Neural cell (in vitro differentiated cells): ENCODE measurements around the gene FGB. TPM values are rescaled to one million over a fixed set of nuclear protein-coding genes. Genes with fewer than 3 reads are reported as not detected.

Source experiments
- H2AFZ ChIP-seq: fragments of 200-600, 300-800 bp; sonication (generic), shearing (Covaris generic); 2 replicates; pipeline ENCODE4 v1.6.0; 2014; ENCODE audit warnings: low read depth, mild to moderate bottlenecking, antibody characterized with exemption, low read length, moderate library complexity
- H3F3A ChIP-seq: fragments of 200-600 bp; shearing (Covaris generic); 2 replicates; pipeline ENCODE4 v1.6.1; 2016; ENCODE audit warnings: mild to moderate bottlenecking, moderate library complexity, mixed read lengths, antibody characterized with exemption, low read length; ENCODE audit not compliant: insufficient read depth, poor library complexity, severe bottlenecking
- H3K27ac ChIP-seq: fragments of 200-600, 300-800 bp; sonication (generic), shearing (Covaris generic); 2 replicates; pipeline ENCODE4 v1.5.1; 2014; ENCODE audit warnings: mild to moderate bottlenecking, low read length, moderate library complexity
- H3K27me3 ChIP-seq: fragments of 300-800, 200-600 bp; sonication (generic), shearing (Covaris generic); 2 replicates; pipeline ENCODE4 v1.6.0; 2014; ENCODE audit warnings: mild to moderate bottlenecking, low read depth, low read length, moderate library complexity; ENCODE audit not compliant: insufficient read depth
- H3K36me3 ChIP-seq: fragments of 300-800, 200-600 bp; sonication (generic), shearing (Covaris generic); 2 replicates; pipeline ENCODE4 v1.5.1; 2014; ENCODE audit warnings: mild to moderate bottlenecking, antibody characterized with exemption, low read length, moderate library complexity; ENCODE audit not compliant: insufficient read depth
- H3K4me2 ChIP-seq: fragments of 300-800, 200-600 bp; sonication (generic), shearing (Covaris generic); 2 replicates; pipeline ENCODE4 v1.6.0; 2014; ENCODE audit warnings: mild to moderate bottlenecking, low read length
- H3K4me3 ChIP-seq: fragments of 300-800, 200-600 bp; sonication (generic), shearing (Covaris generic); 2 replicates; pipeline ENCODE4 v1.5.1; 2014; ENCODE audit warnings: mild to moderate bottlenecking, low read length, moderate library complexity
- H3K79me2 ChIP-seq: fragments of 200-600 bp; shearing (Covaris generic); replicated peaks from 2 replicates; pipeline ENCODE4 v1.6.0; 2014; ENCODE audit warnings: mild to moderate bottlenecking, low read length, moderate library complexity; ENCODE audit not compliant: insufficient read depth
- H3K9ac ChIP-seq: fragments of 300-800, 200-600 bp; sonication (generic), shearing (Covaris generic); 2 replicates; pipeline ENCODE4 v1.6.1; 2016; ENCODE audit warnings: mild to moderate bottlenecking, low read length, mixed read lengths
- H3K9me2 ChIP-seq: fragments of 200-600 bp; shearing (Covaris generic); 2 replicates; pipeline ENCODE4 v1.6.1; 2016; ENCODE audit warnings: mild to moderate bottlenecking, low read length, mixed read lengths; ENCODE audit not compliant: insufficient read depth
- H3K9me3 ChIP-seq: fragments of 200-600, 300-800 bp; sonication (generic), shearing (Covaris generic); 2 replicates; pipeline ENCODE4 v1.6.1; 2016; ENCODE audit warnings: mild to moderate bottlenecking, mixed run types, low read length, moderate library complexity, mixed read lengths
- H4K20me1 ChIP-seq: fragments of 200-600 bp; shearing (Covaris generic); 2 replicates; pipeline ENCODE4 v1.6.1; 2016; ENCODE audit warnings: mild to moderate bottlenecking, mixed run types; ENCODE audit not compliant: insufficient read depth
- EP300 ChIP-seq: fragments of 450-650 bp; conservative IDR thresholded peaks from 2 replicates; pipeline ENCODE4 v1.6.1; 2014; ENCODE audit warnings: antibody characterized with exemption, mild to moderate bottlenecking, moderate library complexity; ENCODE audit not compliant: poor library complexity, severe bottlenecking
- EZH2 ChIP-seq: fragments of 200-600, 300-800 bp; shearing (Covaris generic), sonication (generic); IDR thresholded peaks from 2 replicates; pipeline ENCODE4 v1.6.1; 2014; ENCODE audit warnings: antibody characterized with exemption, low read length, borderline replicate concordance, mild to moderate bottlenecking; ENCODE audit not compliant: insufficient read depth, poor library complexity, severe bottlenecking
- MXI1 ChIP-seq: fragments of 450-650 bp; conservative IDR thresholded peaks from 2 replicates; pipeline ENCODE4 v1.6.1; 2014; ENCODE audit warnings: antibody characterized with exemption, mild to moderate bottlenecking; ENCODE audit not compliant: poor library complexity, severe bottlenecking
- POLR2AphosphoS5 ChIP-seq: IDR thresholded peaks from 2 replicates; pipeline ENCODE4 v1.6.1; 2012
- RAD21 ChIP-seq: fragments of 450-650 bp; conservative IDR thresholded peaks from 2 replicates; pipeline ENCODE4 v1.6.1; 2014; ENCODE audit warnings: antibody characterized with exemption, mild to moderate bottlenecking, moderate library complexity
- SMC3 ChIP-seq: fragments of 450-650 bp; conservative IDR thresholded peaks from 2 replicates; pipeline ENCODE4 v1.6.1; 2014; ENCODE audit warnings: antibody characterized with exemption, mild to moderate bottlenecking, moderate library complexity; ENCODE audit not compliant: poor library complexity
- TAF1 ChIP-seq: IDR thresholded peaks from 2 replicates; pipeline ENCODE4 v1.6.1; 2012; ENCODE audit warnings: low read depth
- polyA plus RNA-seq: library from polyadenylated mRNA; depleted of rRNA; stranded (reverse); fragments of >200 nt; gene quantifications from 2 replicates; pipeline ENCODE4 v1.2.3, GENCODE V29; 2014
- TF ChIP-seq, protein P1 (sequence below): IDR thresholded peaks from 2 replicates; pipeline ENCODE4 v1.6.1; 2012; ENCODE audit warnings: borderline replicate concordance
- TF ChIP-seq, protein P2 (sequence below): fragments of 450-650 bp; IDR thresholded peaks from 2 replicates; pipeline ENCODE4 v1.5.1; 2014; ENCODE audit warnings: antibody characterized with exemption, mild to moderate bottlenecking, moderate library complexity; ENCODE audit not compliant: poor library complexity, severe bottlenecking

Gene FGB
- polyA plus RNA-seq, 1 donor from 2014 or later = not detected

DNA sequence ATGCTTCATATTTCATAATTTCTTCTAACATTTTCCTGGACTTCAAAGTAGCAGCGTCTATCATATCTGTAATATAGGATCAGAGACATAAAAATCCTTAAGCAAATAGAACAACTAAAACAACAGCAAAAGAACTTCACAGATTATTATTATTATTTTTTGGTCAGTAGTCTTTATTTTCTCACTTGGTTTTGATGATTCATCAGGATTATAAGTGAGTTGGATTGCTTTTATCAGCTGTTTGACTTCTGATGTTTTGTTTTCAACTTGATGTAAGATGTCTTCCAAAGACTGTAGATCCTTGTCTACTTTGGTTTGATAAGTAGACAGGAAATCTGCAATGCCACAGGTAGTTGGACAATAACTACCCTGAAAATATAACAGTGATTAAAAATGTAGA, 49.0 kb downstream of the FGB start:
- Histone ChIP-seq H3K79me2 (no peaks in the 10 kb centered on the region), H3K4me3 (no peak overlapping the region), H3K27ac (no peak overlapping the region), H3K27me3 (no peaks in the 10 kb centered on the region), H3F3A (no peaks in the 10 kb centered on the region), H3K9me2 (no peaks in the 10 kb centered on the region), H3K9me3 (no peaks in the 10 kb centered on the region), H3K9ac (no peak overlapping the region), H3K36me3 (no peaks in the 10 kb centered on the region), H3K4me2 (no peak overlapping the region), H2AFZ (no peak overlapping the region), H4K20me1 (no peaks in the 10 kb centered on the region)
- TF ChIP-seq, protein P1, sequence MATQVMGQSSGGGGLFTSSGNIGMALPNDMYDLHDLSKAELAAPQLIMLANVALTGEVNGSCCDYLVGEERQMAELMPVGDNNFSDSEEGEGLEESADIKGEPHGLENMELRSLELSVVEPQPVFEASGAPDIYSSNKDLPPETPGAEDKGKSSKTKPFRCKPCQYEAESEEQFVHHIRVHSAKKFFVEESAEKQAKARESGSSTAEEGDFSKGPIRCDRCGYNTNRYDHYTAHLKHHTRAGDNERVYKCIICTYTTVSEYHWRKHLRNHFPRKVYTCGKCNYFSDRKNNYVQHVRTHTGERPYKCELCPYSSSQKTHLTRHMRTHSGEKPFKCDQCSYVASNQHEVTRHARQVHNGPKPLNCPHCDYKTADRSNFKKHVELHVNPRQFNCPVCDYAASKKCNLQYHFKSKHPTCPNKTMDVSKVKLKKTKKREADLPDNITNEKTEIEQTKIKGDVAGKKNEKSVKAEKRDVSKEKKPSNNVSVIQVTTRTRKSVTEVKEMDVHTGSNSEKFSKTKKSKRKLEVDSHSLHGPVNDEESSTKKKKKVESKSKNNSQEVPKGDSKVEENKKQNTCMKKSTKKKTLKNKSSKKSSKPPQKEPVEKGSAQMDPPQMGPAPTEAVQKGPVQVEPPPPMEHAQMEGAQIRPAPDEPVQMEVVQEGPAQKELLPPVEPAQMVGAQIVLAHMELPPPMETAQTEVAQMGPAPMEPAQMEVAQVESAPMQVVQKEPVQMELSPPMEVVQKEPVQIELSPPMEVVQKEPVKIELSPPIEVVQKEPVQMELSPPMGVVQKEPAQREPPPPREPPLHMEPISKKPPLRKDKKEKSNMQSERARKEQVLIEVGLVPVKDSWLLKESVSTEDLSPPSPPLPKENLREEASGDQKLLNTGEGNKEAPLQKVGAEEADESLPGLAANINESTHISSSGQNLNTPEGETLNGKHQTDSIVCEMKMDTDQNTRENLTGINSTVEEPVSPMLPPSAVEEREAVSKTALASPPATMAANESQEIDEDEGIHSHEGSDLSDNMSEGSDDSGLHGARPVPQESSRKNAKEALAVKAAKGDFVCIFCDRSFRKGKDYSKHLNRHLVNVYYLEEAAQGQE = no peak
- TF ChIP-seq EP300 (no peak), EZH2 (no peak), MXI1 (no peak), POLR2AphosphoS5 (no peak), SMC3 (no peak), RAD21 (no peak), TAF1 (no peak)
- TF ChIP-seq, protein P2, sequence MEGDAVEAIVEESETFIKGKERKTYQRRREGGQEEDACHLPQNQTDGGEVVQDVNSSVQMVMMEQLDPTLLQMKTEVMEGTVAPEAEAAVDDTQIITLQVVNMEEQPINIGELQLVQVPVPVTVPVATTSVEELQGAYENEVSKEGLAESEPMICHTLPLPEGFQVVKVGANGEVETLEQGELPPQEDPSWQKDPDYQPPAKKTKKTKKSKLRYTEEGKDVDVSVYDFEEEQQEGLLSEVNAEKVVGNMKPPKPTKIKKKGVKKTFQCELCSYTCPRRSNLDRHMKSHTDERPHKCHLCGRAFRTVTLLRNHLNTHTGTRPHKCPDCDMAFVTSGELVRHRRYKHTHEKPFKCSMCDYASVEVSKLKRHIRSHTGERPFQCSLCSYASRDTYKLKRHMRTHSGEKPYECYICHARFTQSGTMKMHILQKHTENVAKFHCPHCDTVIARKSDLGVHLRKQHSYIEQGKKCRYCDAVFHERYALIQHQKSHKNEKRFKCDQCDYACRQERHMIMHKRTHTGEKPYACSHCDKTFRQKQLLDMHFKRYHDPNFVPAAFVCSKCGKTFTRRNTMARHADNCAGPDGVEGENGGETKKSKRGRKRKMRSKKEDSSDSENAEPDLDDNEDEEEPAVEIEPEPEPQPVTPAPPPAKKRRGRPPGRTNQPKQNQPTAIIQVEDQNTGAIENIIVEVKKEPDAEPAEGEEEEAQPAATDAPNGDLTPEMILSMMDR = no peak

DNA sequence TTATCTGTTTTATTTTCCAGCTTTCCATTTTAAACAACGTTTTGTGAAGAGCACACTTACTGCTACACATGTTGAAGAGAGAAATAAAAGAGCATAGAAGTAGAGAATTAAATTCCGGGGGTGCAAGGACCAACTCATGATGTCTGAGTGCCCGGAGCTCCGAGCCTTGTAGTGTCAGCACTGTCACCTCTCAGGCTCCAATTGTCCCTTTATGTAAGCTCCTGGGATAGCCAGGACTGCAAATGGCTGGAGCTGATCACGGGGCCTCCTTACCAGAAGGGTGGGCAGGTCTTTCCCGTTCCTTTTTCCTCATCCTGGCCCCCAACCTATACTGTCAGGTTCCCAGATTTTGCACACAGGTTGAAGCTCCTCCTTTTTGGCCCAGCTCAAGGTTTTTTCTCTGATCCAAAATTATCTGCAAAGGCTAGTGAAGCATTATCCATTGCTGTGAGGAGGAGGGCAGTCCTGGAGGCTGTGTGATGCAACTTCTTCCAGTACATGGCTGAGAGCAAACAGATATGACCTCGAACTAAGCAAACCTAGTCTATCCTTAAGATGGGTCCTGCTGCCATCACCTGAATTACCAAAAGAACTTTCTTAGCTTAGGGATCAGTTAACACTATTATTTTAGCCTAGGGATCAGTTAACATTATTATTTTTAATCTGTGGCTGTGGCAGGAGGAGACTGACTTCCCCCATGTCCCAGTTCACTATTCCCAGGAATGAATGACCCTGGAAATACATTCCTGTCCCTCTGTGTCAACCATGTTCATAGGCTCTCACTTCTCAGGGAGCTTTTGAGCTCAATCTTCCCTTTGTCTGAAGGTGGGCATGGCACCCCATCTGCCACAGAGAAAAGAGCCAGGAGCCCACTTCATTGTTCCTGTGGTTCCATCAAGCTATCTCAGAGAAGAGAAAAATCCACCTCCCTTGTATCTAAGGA, 49.9 kb downstream of the FGB start, which contains the start of gene FGG:
FGG (minus strand) TSS at position 185 of the 943 bp plus-strand sequence; CDS start at position 138, 47 bp downstream.
- no peak within 1 kb of the TSS for H3K4me3 ChIP-seq
- TF ChIP-seq EP300 (no peak), SMC3 (no peak), EZH2 (no peak), RAD21 (no peak), POLR2AphosphoS5 (no peak), MXI1 (no peak)
- TF ChIP-seq, protein P2 = no peak
- TF ChIP-seq, protein P1 = no peak
- H3K9me2 ChIP-seq = no peaks in the 10 kb centered on the region
- no peak within 1 kb of the TSS for H3K9ac ChIP-seq
- no peaks in the 10 kb centered on the region for H3F3A ChIP-seq
- H3K27ac ChIP-seq = no peak within 1 kb of the TSS
- H3K27me3 ChIP-seq = no peaks in the 10 kb centered on the region
- H3K9me3 ChIP-seq = no peaks in the 10 kb centered on the region
- H3K36me3 ChIP-seq = no peaks in the 10 kb centered on the region
- no peaks in the 10 kb centered on the region for H3K79me2 ChIP-seq
- H3K4me2 ChIP-seq = no peak within 1 kb of the TSS
- H2AFZ ChIP-seq = no peak within 1 kb of the TSS
- no peaks in the 10 kb centered on the region for H4K20me1 ChIP-seq
